HG02623 (cell line): Measurements from ENCODE around the gene DDO.

Source experiments
- ATAC-seq: cut with Tn5 transposase; IDR thresholded peaks from one replicate; pipeline ENCODE4 v1.9.1; 2021; ENCODE audit warnings: moderate library complexity; ENCODE audit not compliant: unreplicated experiment

DDO gene

DNA sequence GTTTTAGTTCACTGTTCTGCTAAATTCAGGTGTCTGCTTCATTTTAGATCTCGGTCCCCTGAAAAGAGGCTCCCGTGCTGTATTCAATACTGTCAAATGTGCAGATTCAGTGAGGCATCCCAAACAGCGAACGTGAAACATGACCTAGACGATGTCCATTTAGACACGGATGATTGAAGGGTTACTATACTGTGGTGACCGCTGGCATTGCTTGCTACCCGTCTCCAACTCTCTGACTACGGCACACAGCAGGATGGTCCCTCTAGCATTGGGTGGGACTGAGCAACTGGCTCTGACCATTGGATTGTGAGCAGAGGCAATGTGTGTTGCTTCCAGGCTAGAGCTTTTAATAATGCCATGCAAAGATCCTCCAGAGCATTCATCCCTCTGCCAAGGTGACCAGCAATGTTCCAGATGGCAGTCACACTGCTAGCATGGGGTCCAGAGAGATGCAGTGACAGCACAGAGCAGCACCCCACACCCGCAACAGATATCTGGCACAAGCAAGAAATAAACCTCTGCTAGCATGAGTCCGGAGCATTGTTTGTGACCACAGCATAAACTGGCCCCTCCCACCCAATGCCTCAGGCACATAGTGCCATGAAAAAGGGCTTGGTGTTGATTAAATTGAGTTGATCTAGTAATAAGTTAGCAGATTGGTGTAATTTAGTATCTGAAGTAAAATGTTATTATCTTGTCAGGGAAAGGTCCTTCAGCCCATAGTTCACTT, 66.2 kb downstream of the DDO start:
- ATAC-seq = no peak

DNA sequence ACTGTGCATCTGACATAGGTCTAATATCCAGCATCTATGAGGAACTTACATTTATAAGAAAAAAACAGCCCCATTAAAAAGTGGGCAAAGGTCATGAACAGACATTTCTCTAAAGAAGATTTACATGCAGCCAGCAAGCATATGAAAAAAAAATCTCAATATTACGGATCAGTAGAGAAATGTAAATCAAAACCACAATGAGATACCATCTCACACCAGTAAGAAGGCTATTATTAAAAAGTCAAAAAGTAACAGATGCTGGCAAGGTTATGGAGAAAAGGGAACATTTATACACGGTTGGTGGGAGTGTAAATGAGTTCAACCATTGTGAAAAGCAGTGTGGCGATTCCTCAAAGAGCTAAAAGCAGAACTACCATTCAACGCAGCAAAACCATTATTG, 70.3 kb downstream of the DDO start:
- no peak for ATAC-seq

DNA sequence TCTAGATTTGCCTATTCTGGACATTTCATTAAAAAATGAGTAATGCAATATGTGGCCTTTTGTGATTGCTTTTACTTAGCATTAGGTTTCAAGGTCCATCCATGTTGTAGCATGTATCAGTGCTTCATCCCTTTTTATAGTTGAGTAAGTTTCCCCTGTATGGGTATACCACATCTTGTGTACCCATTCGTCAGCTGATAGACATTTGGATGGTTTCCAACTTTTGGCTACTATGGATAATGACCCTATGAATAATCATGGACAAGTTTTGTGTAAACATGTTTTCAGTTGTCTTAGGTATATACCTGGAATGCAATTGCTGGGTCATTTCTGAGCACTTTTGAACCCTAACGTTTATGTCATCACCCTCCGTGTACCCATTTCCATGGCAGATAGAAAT, 72.6 kb downstream of the DDO start:
- no peak for ATAC-seq
